Right lobe of liver (tissue), 6 donors: ENCODE measurements around the gene MAPT. TPM values are rescaled to one million over a fixed set of nuclear protein-coding genes. Genes with fewer than 3 reads are reported as not detected.

Source experiments
- ATAC-seq, 4 donors: fragments of 200-7000 bp; cut with Tn5 transposase; one replicate each; pipeline ENCODE4 v1.9.1; 2020; ENCODE audit warnings: mild to moderate bottlenecking in 4 of 4, moderate library complexity in 4 of 4
- DNase-seq, 3 donors: peaks; one replicate each; pipeline ENCODE4 v3.0.0-alpha.2; 2020
- H3K27ac ChIP-seq, 3 donors: fragments of 200-600 bp; one replicate each; pipeline ENCODE4 v1.8.0; 2022
- H3K27me3 ChIP-seq, 2 donors: fragments of 200-600 bp; one replicate each; pipeline ENCODE4 v1.8.0; 2022
- H3K36me3 ChIP-seq, 4 donors: fragments of 200-600 bp; sonication (generic) in 1 of 4; one replicate each; pipeline versions ENCODE4 v1.5.1 to v1.8.0; 2017 to 2022; ENCODE audit warnings: control low read depth in 1 of 4
- H3K4me1 ChIP-seq, 4 donors: fragments of 200-600 bp; sonication (generic) in 1 of 4; one replicate each; pipeline versions ENCODE4 v1.5.1 to v1.8.0; 2017 to 2022; ENCODE audit warnings: control low read depth in 1 of 4
- H3K4me3 ChIP-seq, 3 donors: fragments of 200-600 bp; one replicate each; pipeline ENCODE4 v1.8.0; 2022
- H3K9me3 ChIP-seq, 4 donors: fragments of 200-600 bp; sonication (generic) in 1 of 4; one replicate each; pipeline versions ENCODE4 v1.5.1 to v1.8.0; 2017 to 2022; ENCODE audit warnings: control low read depth in 1 of 4
- CTCF ChIP-seq, 4 donors: fragments of 200-600 bp in 3 of 4; fragments of 450-650 bp in 1 of 4; IDR thresholded peaks; one replicate each; pipeline versions ENCODE4 v1.5.1 to v1.8.0; 2016 to 2022; ENCODE audit warnings: antibody characterized with exemption in 4 of 4, mild to moderate bottlenecking in 2 of 4
- POLR2A ChIP-seq: fragments of 450-650 bp; IDR thresholded peaks from one replicate; pipeline ENCODE4 v1.6.1; 2017; ENCODE audit warnings: antibody characterized with exemption, mild to moderate bottlenecking
- WGBS: methylation state at CpG from one replicate; pipeline ENCODE4 v1.1.6; 2018; ENCODE audit warnings: low coverage, low lambda C conversion rate; ENCODE audit not compliant: insufficient coverage; ENCODE audit errors: missing lambda C conversion rate; 5-methylcytosine and 5-hydroxymethylcytosine counted together
- intact Hi-C, 2 donors: fragments of 100-400 bp; cut with DNase I; formaldehyde crosslinking; loops; one replicate each; pipeline versions ENCODE4 v1.11.2 to v1.14.1; 2022
- total RNA-seq, 6 experiments: library from RNA; depleted of rRNA in 2 of 6; stranded (reverse); fragments of >200 nt in 2 of 6; fragmentation: NEBNext Ultra II Directional in 3 of 6; extraction: Animal tissue kit (Norgen Biotek cat#: 25700) in 3 of 6; gene quantifications; one replicate each; pipeline versions ENCODE4 v1.1.0 to v1.2.4, GENCODE V29; 2016 to 2023
- donor health status: DM: no; HTN: yes; CAD: no.
- donor health status: DM: no; HTN: no; CAD: no.
- donor health status: DM: no; HTN: no; CAD: no.
- donor health status: DM: no; HTN: yes; CAD: no.
- donor health status: DM: no; HTN: yes; CAD: no.

Gene MAPT
- total RNA-seq, 6 experiments from 2014 or later: 0.39 to 4.9 (median 0.59) TPM

GRCh38 chr17:45996282-45996937 is 102.1 kb downstream of the MAPT start:
- H3K4me1 ChIP-seq: no peaks in the 10 kb centered on the region
- WGBS: 76% methylated on average over 11 of the region's 31 CpGs
- TF ChIP-seq CTCF (IDR thresholded peaks at IDR 0.05) (no peak), POLR2A (no peak)
- ATAC-seq (no peak), DNase-seq (no peak)
- no peak overlapping the region for H3K27ac ChIP-seq
- no peak overlapping the region for H3K4me3 ChIP-seq
- no peaks in the 10 kb centered on the region for H3K27me3 ChIP-seq
- intact Hi-C loops: no loop called here
- H3K9me3 ChIP-seq: no peaks in the 10 kb centered on the region
- H3K36me3 ChIP-seq: no peaks in the 10 kb centered on the region

GRCh38 chr17:45997166-45997565 is 102.8 kb downstream of the MAPT start:
- intact Hi-C loops: no loop called here
- no peaks in the 10 kb centered on the region for H3K9me3 ChIP-seq
- 92% methylated on average over 9 of the region's 13 CpGs for WGBS
- H3K4me1 ChIP-seq: no peaks in the 10 kb centered on the region
- H3K4me3 ChIP-seq: no peak overlapping the region
- H3K27me3 ChIP-seq: no peaks in the 10 kb centered on the region
- DNase-seq (no peak), ATAC-seq (no peak)
- H3K36me3 ChIP-seq: no peaks in the 10 kb centered on the region
- no peak overlapping the region for H3K27ac ChIP-seq
- TF ChIP-seq POLR2A: no peak
- TF ChIP-seq CTCF (IDR thresholded peaks at IDR 0.05): no peak

GRCh38 chr17:45997624-45998023 is 103.3 kb downstream of the MAPT start:
- ATAC-seq (no peak), DNase-seq (no peak)
- intact Hi-C loops: no loop called here
- no peak for TF ChIP-seq POLR2A
- TF ChIP-seq CTCF (IDR thresholded peaks at IDR 0.05): no peak
- Histone ChIP-seq H3K9me3 (no peaks in the 10 kb centered on the region), H3K27me3 (no peaks in the 10 kb centered on the region), H3K36me3 (no peaks in the 10 kb centered on the region), H3K27ac (no peak overlapping the region), H3K4me3 (no peak overlapping the region), H3K4me1 (no peaks in the 10 kb centered on the region)
- 68% methylated on average over 8 of the region's 9 CpGs for WGBS

- ATAC-seq (no peak), DNase-seq (no peak)
- Histone ChIP-seq H3K4me3 (no peak within 1 kb of the TSS), H3K27me3 (no peaks in the 10 kb centered on the region), H3K36me3 (no peaks in the 10 kb centered on the region), H3K27ac (no peak within 1 kb of the TSS), H3K4me1 (peaks cover 0 to 9% (median 3%) of the 10 kb centered on the region in 4 donors), H3K9me3 (no peaks in the 10 kb centered on the region)
- WGBS: 60% methylated on average over 4 of the region's 8 CpGs
- TF ChIP-seq POLR2A: no peak
- TF ChIP-seq CTCF (IDR thresholded peaks at IDR 0.05): no peak
- intact Hi-C loops: no loop called here
These were observed 104.9 kb downstream of the MAPT start, which contains the start of gene STH for GRCh38 chr17:45998987-45999899. Gene STH (plus strand): TSS chr17:45999250. CDS start chr17:45999280, 30 bp downstream.
